ENCODE data around the gene DNAAF3. TPM values are rescaled to one million over a fixed set of nuclear protein-coding genes. Genes with fewer than 3 reads are reported as not detected.
"Not testable (repeated sequence)": the region's sequence is repeated elsewhere in the genome, so short reads cannot be mapped to it uniquely, and the experiment has no call there.

DNAAF3 gene
- total RNA-seq, 1 donor from 2014 or later, result 10.4 TPM

GRCh38 chr19:55174425-55175116 is 8.2 kb upstream of the DNAAF3 start:
- H3K27me3 Mint-ChIP-seq (ENCODE audit: low read depth), result peaks cover 95% of the 10 kb centered on the region
- H3K27ac Mint-ChIP-seq (ENCODE audit: unreplicated experiment), result no peak overlapping the region

GRCh38 chr19:55173714-55174409 is 7.4 kb upstream of the DNAAF3 start:
- no peak for TF ChIP-seq CTCF (conservative IDR thresholded peaks at IDR 0.05)
- peak overlapping the region; percentile 70 for H3K4me3 Mint-ChIP-seq
- peak; percentile 52 for DNase-seq (ENCODE audit: low read depth, low spot score)
- H3K36me3 Mint-ChIP-seq (ENCODE audit: low read depth), result peaks cover 3% of the 10 kb centered on the region
- no peaks in the 10 kb centered on the region for H3K9me3 Mint-ChIP-seq
- peaks cover 11% of the 10 kb centered on the region for H3K4me1 Mint-ChIP-seq
- peaks cover 97% of the 10 kb centered on the region for H3K27me3 Mint-ChIP-seq (ENCODE audit: low read depth)
- H3K27ac Mint-ChIP-seq (ENCODE audit: unreplicated experiment), result no peak overlapping the region

More at GRCh38 chr19:55174425-55175116, 8.2 kb upstream of the DNAAF3 start:
- Mint-ChIP-seq H3K36me3 (ENCODE audit: low read depth) (peaks cover 3% of the 10 kb centered on the region), H3K9me3 (no peaks in the 10 kb centered on the region), H3K4me1 (peaks cover 17% of the 10 kb centered on the region), H3K4me3 (peak overlapping the region; percentile 70)
- DNase-seq (ENCODE audit: low read depth, low spot score), result no peak
- TF ChIP-seq CTCF (conservative IDR thresholded peaks at IDR 0.05), result no peak

- H3K27ac Mint-ChIP-seq (ENCODE audit: unreplicated experiment), result no peak overlapping the region
- H3K27me3 Mint-ChIP-seq (ENCODE audit: low read depth), result peaks cover 97% of the 10 kb centered on the region
- H3K4me3 Mint-ChIP-seq, result peak overlapping the region; percentile 70
- DNase-seq (ENCODE audit: low read depth, low spot score), result no peak
- no peak for TF ChIP-seq CTCF (conservative IDR thresholded peaks at IDR 0.05)
- H3K36me3 Mint-ChIP-seq (ENCODE audit: low read depth), result peaks cover 3% of the 10 kb centered on the region
- peaks cover 5% of the 10 kb centered on the region for H3K4me1 Mint-ChIP-seq
- H3K9me3 Mint-ChIP-seq, result no peaks in the 10 kb centered on the region
These were observed 6.8 kb upstream of the DNAAF3 start for GRCh38 chr19:55173186-55173713.

GRCh38 chr19:55172741-55173140 is 6.3 kb upstream of the DNAAF3 start:
- no peak for DNase-seq (ENCODE audit: low read depth, low spot score)
- H3K27ac Mint-ChIP-seq (ENCODE audit: unreplicated experiment), result no peak overlapping the region
- TF ChIP-seq CTCF (conservative IDR thresholded peaks at IDR 0.05), result no peak
- H3K27me3 Mint-ChIP-seq (ENCODE audit: low read depth), result peaks cover 94% of the 10 kb centered on the region
- H3K36me3 Mint-ChIP-seq (ENCODE audit: low read depth), result peaks cover 3% of the 10 kb centered on the region
- H3K9me3 Mint-ChIP-seq, result no peaks in the 10 kb centered on the region
- H3K4me3 Mint-ChIP-seq, result peak overlapping the region; percentile 69
- peaks cover 5% of the 10 kb centered on the region for H3K4me1 Mint-ChIP-seq

- peaks cover 92% of the 10 kb centered on the region for H3K27me3 Mint-ChIP-seq (ENCODE audit: low read depth)
- DNase-seq (ENCODE audit: low read depth, low spot score); H3K36me3 Mint-ChIP-seq (ENCODE audit: low read depth); H3K27ac Mint-ChIP-seq (ENCODE audit: unreplicated experiment); H3K9me3 Mint-ChIP-seq; H3K4me1 Mint-ChIP-seq: not testable (repeated sequence)
- peak overlapping the region; percentile 69 for H3K4me3 Mint-ChIP-seq
These were observed 5.9 kb upstream of the DNAAF3 start for GRCh38 chr19:55172318-55172717.

GRCh38 chr19:55171440-55171839 is 5.0 kb upstream of the DNAAF3 start:
- TF ChIP-seq CTCF (conservative IDR thresholded peaks at IDR 0.05), result no peak
- Mint-ChIP-seq H3K36me3 (ENCODE audit: low read depth) (peaks cover 3% of the 10 kb centered on the region), H3K4me1 (peaks cover 13% of the 10 kb centered on the region), H3K4me3 (no peak overlapping the region), H3K27ac (ENCODE audit: unreplicated experiment) (no peak overlapping the region), H3K9me3 (no peaks in the 10 kb centered on the region), H3K27me3 (ENCODE audit: low read depth) (peaks cover 91% of the 10 kb centered on the region)
- DNase-seq (ENCODE audit: low read depth, low spot score), result no peak
